HEK293 (cell line): ENCODE data around the gene REV3L.

Experiments used
- ZNF558 ChIP-seq: fragments of 450-650 bp; formaldehyde crosslinking; IDR thresholded peaks from 2 replicates; pipeline ENCODE4 v1.5.1; 2016; ENCODE audit warnings: missing biosample characterization, missing genetic modification characterization
- ZXDB ChIP-seq: fragments of 450-650 bp; formaldehyde crosslinking; IDR thresholded peaks from 2 replicates; pipeline ENCODE4 v1.5.1; 2016; ENCODE audit warnings: missing biosample characterization, missing genetic modification characterization
- TF ChIP-seq, protein P1 (sequence below): fragments of 450-650 bp; formaldehyde crosslinking; IDR thresholded peaks from 2 replicates; pipeline ENCODE4 v1.5.1; 2016; ENCODE audit warnings: missing biosample characterization, missing genetic modification characterization
- TF ChIP-seq, protein P2 (sequence below): fragments of 450-650 bp; formaldehyde crosslinking; IDR thresholded peaks from 2 replicates; pipeline ENCODE4 v1.5.1; 2016; ENCODE audit warnings: missing biosample characterization, missing genetic modification characterization

DNA sequence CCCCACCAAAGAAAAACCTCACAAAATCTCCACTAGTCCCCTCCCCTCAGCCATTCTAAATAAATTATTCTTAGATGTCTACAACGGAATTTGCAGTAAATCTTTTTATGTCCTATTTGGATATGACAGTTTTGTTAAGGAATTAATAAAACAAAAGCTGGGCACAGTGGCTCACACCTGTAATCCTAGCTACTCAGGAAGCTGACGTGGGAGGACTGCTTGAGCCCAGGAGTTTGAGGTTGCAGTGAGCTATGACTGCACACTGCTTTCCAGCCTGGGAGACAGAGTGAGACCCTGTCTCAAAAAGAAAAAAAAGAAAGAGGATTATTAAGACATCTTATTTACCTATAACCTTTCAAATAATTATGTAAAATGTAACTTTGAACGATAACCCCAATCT is 230.3 kb downstream of the REV3L start:
- TF ChIP-seq, protein P1, sequence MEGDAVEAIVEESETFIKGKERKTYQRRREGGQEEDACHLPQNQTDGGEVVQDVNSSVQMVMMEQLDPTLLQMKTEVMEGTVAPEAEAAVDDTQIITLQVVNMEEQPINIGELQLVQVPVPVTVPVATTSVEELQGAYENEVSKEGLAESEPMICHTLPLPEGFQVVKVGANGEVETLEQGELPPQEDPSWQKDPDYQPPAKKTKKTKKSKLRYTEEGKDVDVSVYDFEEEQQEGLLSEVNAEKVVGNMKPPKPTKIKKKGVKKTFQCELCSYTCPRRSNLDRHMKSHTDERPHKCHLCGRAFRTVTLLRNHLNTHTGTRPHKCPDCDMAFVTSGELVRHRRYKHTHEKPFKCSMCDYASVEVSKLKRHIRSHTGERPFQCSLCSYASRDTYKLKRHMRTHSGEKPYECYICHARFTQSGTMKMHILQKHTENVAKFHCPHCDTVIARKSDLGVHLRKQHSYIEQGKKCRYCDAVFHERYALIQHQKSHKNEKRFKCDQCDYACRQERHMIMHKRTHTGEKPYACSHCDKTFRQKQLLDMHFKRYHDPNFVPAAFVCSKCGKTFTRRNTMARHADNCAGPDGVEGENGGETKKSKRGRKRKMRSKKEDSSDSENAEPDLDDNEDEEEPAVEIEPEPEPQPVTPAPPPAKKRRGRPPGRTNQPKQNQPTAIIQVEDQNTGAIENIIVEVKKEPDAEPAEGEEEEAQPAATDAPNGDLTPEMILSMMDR (tag by site-specific recombination): no peak
- TF ChIP-seq, protein P2, sequence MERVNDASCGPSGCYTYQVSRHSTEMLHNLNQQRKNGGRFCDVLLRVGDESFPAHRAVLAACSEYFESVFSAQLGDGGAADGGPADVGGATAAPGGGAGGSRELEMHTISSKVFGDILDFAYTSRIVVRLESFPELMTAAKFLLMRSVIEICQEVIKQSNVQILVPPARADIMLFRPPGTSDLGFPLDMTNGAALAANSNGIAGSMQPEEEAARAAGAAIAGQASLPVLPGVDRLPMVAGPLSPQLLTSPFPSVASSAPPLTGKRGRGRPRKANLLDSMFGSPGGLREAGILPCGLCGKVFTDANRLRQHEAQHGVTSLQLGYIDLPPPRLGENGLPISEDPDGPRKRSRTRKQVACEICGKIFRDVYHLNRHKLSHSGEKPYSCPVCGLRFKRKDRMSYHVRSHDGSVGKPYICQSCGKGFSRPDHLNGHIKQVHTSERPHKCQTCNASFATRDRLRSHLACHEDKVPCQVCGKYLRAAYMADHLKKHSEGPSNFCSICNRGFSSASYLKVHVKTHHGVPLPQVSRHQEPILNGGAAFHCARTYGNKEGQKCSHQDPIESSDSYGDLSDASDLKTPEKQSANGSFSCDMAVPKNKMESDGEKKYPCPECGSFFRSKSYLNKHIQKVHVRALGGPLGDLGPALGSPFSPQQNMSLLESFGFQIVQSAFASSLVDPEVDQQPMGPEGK (tag by site-specific recombination): no peak
- TF ChIP-seq ZNF558 (tag by site-specific recombination) (no peak), ZXDB (tag by site-specific recombination) (no peak)
